GM12878 (cell line): Measurements from ENCODE around the gene DUSP15. TPM values are rescaled to one million over a fixed set of nuclear protein-coding genes. Genes with fewer than 3 reads are reported as not detected.

Experiments used
- ATAC-seq: fragments of 200-7000 bp; cut with Tn5 transposase; 3 replicates; pipeline ENCODE4 v1.9.1; 2020; ENCODE audit warnings: mild to moderate bottlenecking, moderate library complexity
- BruUV-seq: library from RNA; stranded (reverse); fragments of 400-500 nt; replicated peaks from 2 replicates; lab custom pipeline; 2021; lab: Mats Ljungman, UMichigan
- CTCF ChIA-PET: fragments of 300-600 bp; sonication (Branson Sonifier 250); formaldehyde crosslinking; extraction: SDS; loops from one replicate; lab custom pipeline; 2021; ENCODE audit warnings: inconsistent platforms; lab: Yijun Ruan, JAX
- POLR2A ChIA-PET: fragments of 350-600 bp; formaldehyde crosslinking; extraction: SDS; loops from one replicate; lab custom pipeline; 2021; ENCODE audit warnings: inconsistent platforms; lab: Charles Lee
- RAD21 ChIA-PET: fragments of 300-600 bp; sonication (Branson Sonifier 250); formaldehyde crosslinking; loops from one replicate; lab custom pipeline; 2023; ENCODE audit warnings: antibody characterized with exemption; ENCODE audit not compliant: unreplicated experiment; lab: Charles Lee
- SMC1A ChIA-PET: fragments of 300-600 bp; sonication (Branson Sonifier 250); formaldehyde crosslinking; loops from one replicate; lab custom pipeline; 2023; ENCODE audit not compliant: unreplicated experiment, uncharacterized antibody; lab: Charles Lee
- DNase-seq: peaks from one replicate; pipeline ENCODE4 v3.0.0-alpha.2; 2011; ENCODE audit warnings: low read depth, low spot score
- FAIRE-seq: peaks from 3 replicates; lab custom pipeline; 2011; peaks lifted over from hg19 to GRCh38; lab: Jason Lieb, UNC
- H2AFZ ChIP-seq: 2 replicates; pipeline ENCODE4 v1.6.0; 2011; ENCODE audit warnings: low read depth, low read length, control low read depth; ENCODE audit not compliant: control insufficient read depth
- H3K27ac ChIP-seq: 2 replicates; pipeline ENCODE4 v1.5.1; 2011; ENCODE audit warnings: control low read depth; ENCODE audit not compliant: control insufficient read depth, insufficient read depth
- H3K27me3 ChIP-seq, 2 experiments: replicated peaks in 1 of 2; 2 replicates each; pipeline versions ENCODE4 v1.6.0 to v1.6.1; 2011; ENCODE audit warnings: low read length in 1 of 2; ENCODE audit not compliant: control insufficient read depth in 2 of 2, insufficient read depth in 2 of 2
- H3K36me3 ChIP-seq, 2 experiments: 2 replicates each; pipeline ENCODE4 v1.5.1; 2011; ENCODE audit warnings: low read length in 1 of 2; ENCODE audit not compliant: control insufficient read depth in 2 of 2, insufficient read depth in 2 of 2
- H3K4me1 ChIP-seq: 2 replicates; pipeline ENCODE4 v1.6.1; 2011; ENCODE audit warnings: mild to moderate bottlenecking, low read length, moderate library complexity, mixed read lengths; ENCODE audit not compliant: control insufficient read depth, insufficient read depth
- H3K4me2 ChIP-seq: 2 replicates; pipeline ENCODE4 v1.6.0; 2011; ENCODE audit warnings: control low read depth; ENCODE audit not compliant: control insufficient read depth, insufficient read depth
- H3K4me3 ChIP-seq: fragments of 200-600 bp; sonication (generic); 2 replicates; pipeline ENCODE4 v1.5.1; 2016
- H3K79me2 ChIP-seq: 2 replicates; pipeline ENCODE4 v1.6.0; 2011; ENCODE audit warnings: low read length; ENCODE audit not compliant: control insufficient read depth, insufficient read depth
- H3K9ac ChIP-seq: 2 replicates; pipeline ENCODE4 v1.8.0; 2011; ENCODE audit warnings: low read length, control low read depth, mixed read lengths; ENCODE audit not compliant: control insufficient read depth, insufficient read depth
- H3K9me3 ChIP-seq: replicated peaks from 3 replicates; pipeline ENCODE4 v1.5.1; 2011; ENCODE audit warnings: mild to moderate bottlenecking, low read length; ENCODE audit not compliant: control insufficient read depth, insufficient read depth
- H4K20me1 ChIP-seq: 2 replicates; pipeline ENCODE4 v1.6.0; 2011; ENCODE audit not compliant: control insufficient read depth, insufficient read depth
- BHLHE40 ChIP-seq, 2 experiments: fragments of 450-650 bp in 1 of 2; IDR thresholded peaks; 2 replicates each; pipeline ENCODE4 v1.6.1; 2011 to 2017; ENCODE audit warnings: low read depth in 2 of 2, borderline replicate concordance in 1 of 2, improper control_type of control experiment in 1 of 2, low read length in 1 of 2, mild to moderate bottlenecking in 1 of 2
- SMAD1 ChIP-seq: fragments of 450-650 bp; IDR thresholded peaks from 2 replicates; pipeline ENCODE4 v1.6.1; 2018; ENCODE audit warnings: mild to moderate bottlenecking, low read depth; ENCODE audit not compliant: partially characterized antibody
- ZNF207 ChIP-seq: fragments of 450-650 bp; IDR thresholded peaks from 2 replicates; pipeline ENCODE4 v1.6.1; 2014; ENCODE audit warnings: antibody characterized with exemption, mild to moderate bottlenecking, borderline replicate concordance
- ZNF217 ChIP-seq: fragments of 450-650 bp; IDR thresholded peaks from 2 replicates; pipeline ENCODE4 v1.6.1; 2017; ENCODE audit warnings: antibody characterized with exemption, mild to moderate bottlenecking
- WGBS: methylation state at CpG from one replicate; pipeline ENCODE4 v1.1.6; 2016; ENCODE audit warnings: low lambda C conversion rate; ENCODE audit not compliant: insufficient replicate concordance, insufficient coverage; ENCODE audit errors: missing lambda C conversion rate; 5-methylcytosine and 5-hydroxymethylcytosine counted together
- in situ Hi-C: fragments of 300-500 bp; cut with MboI; formaldehyde crosslinking; loops from 9 replicates; pipeline ENCODE4 v1.14.3; 2018; ENCODE audit warnings: mixed read lengths
- intact Hi-C: fragments of 100-400 bp; cut with micrococcal nuclease; formaldehyde crosslinking; loops from one replicate; pipeline ENCODE4 v1.14.2; 2022; ENCODE audit not compliant: unreplicated experiment
- polyA plus RNA-seq, 11 experiments: library from polyadenylated mRNA; depleted of rRNA in 4 of 11; unstranded in 6 of 11; stranded (reverse) in 5 of 11; fragments of >200 nt; fragmentation: Nextera tagmentation in 4 of 11; fragmentation: Illumina TruSeq in 1 of 11; extraction: Ambion mirVana in 4 of 11; extraction: Trizol in 1 of 11; gene quantifications; 1 replicate in 1 of 11; 2 replicates in 10 of 11; pipeline versions ENCODE4 v1.2.1 to v1.2.3, GENCODE V29; 2011 to 2016; ENCODE audit warnings: inconsistent platforms in 2 of 11, missing spikeins in 2 of 11, low read depth in 1 of 11
- total RNA-seq, 4 experiments: library from RNA; depleted of rRNA in 3 of 4; stranded (reverse); fragments of >200 nt in 3 of 4; fragmentation: Illumina TruSeq in 1 of 4; extraction: Trizol in 1 of 4; gene quantifications; 2 replicates each; pipeline versions ENCODE4 v1.2.1 to v1.2.3, GENCODE V29; 2013 to 2021

DUSP15 gene
- total and polyA plus RNA-seq, 10 of the 15 experiments (the other 5 are each of a cell fraction or from before 2014, with no cell fraction given): 0.06 to 2.5 (median 0.67) TPM; not detected in 1

GRCh38 chr20:31919410-31920155, 49.3 kb upstream of the DUSP15 start:
- Histone ChIP-seq H3K4me3 (no peak overlapping the region), H2AFZ (no peak overlapping the region), H3K4me2 (no peak overlapping the region), H3K4me1 (peaks cover 11% of the 10 kb centered on the region), H3K36me3 (no peaks in the 10 kb centered on the region), H3K9me3 (no peaks in the 10 kb centered on the region), H4K20me1 (no peaks in the 10 kb centered on the region), H3K27ac (no peak overlapping the region), H3K79me2 (no peaks in the 10 kb centered on the region), H3K9ac (no peak overlapping the region)
- no TSS peak for BruUV-seq
- POLR2A ChIA-PET: interaction anchor here (0.6 to 3.2 kb wide), 4 partner anchors 24 to 52 kb away, joined by 3 to 16 read pairs (median 4); no protein-coding TSS in a partner anchor
- SMC1A ChIA-PET: interaction anchor here (0.6 to 3.7 kb wide), 11 partner anchors 23 to 181 kb away, joined by 3 to 19 read pairs (median 4); partner anchors contain the start of gene PDRG1
- CTCF ChIA-PET: interaction anchor here (0.6 to 3.8 kb wide), 14 partner anchors 11 to 432 kb away, joined by 3 to 23 read pairs (median 4); partner anchors contain the start of gene PDRG1
- FAIRE-seq (no peak), ATAC-seq (no peak), DNase-seq (no peak)
- RAD21 ChIA-PET: interaction anchor here (0.8 to 3.5 kb wide), 8 partner anchors 10 to 67 kb away, joined by 3 to 17 read pairs (median 4); partner anchors contain the start of gene PDRG1
- in situ Hi-C loops: no loop called here
- TF ChIP-seq ZNF207 (no peak), ZNF217 (no peak), SMAD1 (no peak), BHLHE40 (IDR thresholded peaks at IDR 0.05; ENCODE audit: borderline replicate concordance in 1 of 2, low read depth in 2 of 2, low read length in 1 of 2) (no peak)
- TF ChIP-seq, all 136 proteins: peak for 0
- no peaks in the 10 kb centered on the region for H3K27me3 ChIP-seq
- WGBS: 46% methylated on average over 6 of the region's 6 CpGs
- intact Hi-C loops: no loop called here
